ENCODE measurements around the gene CARTPT. TPM values are rescaled to one million over a fixed set of nuclear protein-coding genes. Genes with fewer than 3 reads are reported as not detected.

Gene CARTPT
- not detected for total RNA-seq

- ATAC-seq = peak; percentile 29
Measured at GRCh38 chr5:71719063-71719964, at the start of gene CARTPT. Gene CARTPT (plus strand): TSS chr5:71719275. CDS start chr5:71719294, 19 bp downstream.

GRCh38 chr5:71677977-71678376, 41.1 kb upstream of the CARTPT start:
- no peak for ATAC-seq

- no peak for ATAC-seq
Measured at GRCh38 chr5:71679714-71680113, 39.4 kb upstream of the CARTPT start.

- no peak for ATAC-seq
Measured at GRCh38 chr5:71680510-71680909, 38.6 kb upstream of the CARTPT start.

GRCh38 chr5:71681296-71681695, 37.8 kb upstream of the CARTPT start:
- peak; percentile 31 for ATAC-seq

- ATAC-seq = no peak
Measured at GRCh38 chr5:71684309-71684708, 34.8 kb upstream of the CARTPT start.

GRCh38 chr5:71693828-71694427, 25.1 kb upstream of the CARTPT start:
- no peak for ATAC-seq

- ATAC-seq = no peak
Measured at GRCh38 chr5:71695071-71695470, 24.0 kb upstream of the CARTPT start.

GRCh38 chr5:71695595-71695994, 23.5 kb upstream of the CARTPT start:
- no peak for ATAC-seq

GRCh38 chr5:71697967-71698366, 21.1 kb upstream of the CARTPT start:
- ATAC-seq = no peak

GRCh38 chr5:71699233-71699632, 19.8 kb upstream of the CARTPT start:
- ATAC-seq = no peak

- no peak for ATAC-seq
Measured at GRCh38 chr5:71699751-71700150, 19.3 kb upstream of the CARTPT start.

- ATAC-seq = no peak
Measured at GRCh38 chr5:71700803-71701202, 18.3 kb upstream of the CARTPT start.

- ATAC-seq = no peak
Measured at GRCh38 chr5:71701407-71701806, 17.7 kb upstream of the CARTPT start.

- no peak for ATAC-seq
Measured at GRCh38 chr5:71703941-71704340, 15.1 kb upstream of the CARTPT start.

- ATAC-seq = no peak
Measured at GRCh38 chr5:71705421-71705820, 13.7 kb upstream of the CARTPT start.

GRCh38 chr5:71706906-71707305, 12.2 kb upstream of the CARTPT start:
- no peak for ATAC-seq

GRCh38 chr5:71711610-71712009, 7.5 kb upstream of the CARTPT start:
- no peak for ATAC-seq

GRCh38 chr5:71714911-71715310, 4.2 kb upstream of the CARTPT start:
- no peak for ATAC-seq

- ATAC-seq = no peak
Measured at GRCh38 chr5:71727978-71728377, 8.9 kb downstream of the CARTPT start.

GRCh38 chr5:71731015-71731414, 11.9 kb downstream of the CARTPT start:
- no peak for ATAC-seq

- ATAC-seq = no peak
Measured at GRCh38 chr5:71732011-71732410, 12.9 kb downstream of the CARTPT start.

GRCh38 chr5:71734141-71734540, 15.1 kb downstream of the CARTPT start:
- no peak for ATAC-seq

- no peak for ATAC-seq
Measured at GRCh38 chr5:71737931-71738539, 19.0 kb downstream of the CARTPT start.

Data from esophagus mucosa (tissue), 1 donor.